Measurements from ENCODE around the gene COMP.
"Not testable (repeated sequence)": the region's sequence is repeated elsewhere in the genome, so short reads cannot be mapped to it uniquely, and the experiment has no call there.

COMP gene

GRCh38 chr19:18790566-18791314 is at the start of gene COMP:
Gene COMP, minus strand, starts transcription at chr19:18791305. Its CDS starts 36 bp downstream, at chr19:18791269.
- DNase-seq = no peak

GRCh38 chr19:18840288-18841267 is 49.5 kb upstream of the COMP start:
- no peak for DNase-seq

GRCh38 chr19:18839465-18840287 is 48.6 kb upstream of the COMP start:
- no peak for DNase-seq

GRCh38 chr19:18834644-18834984 is 43.5 kb upstream of the COMP start:
- no peak for DNase-seq

GRCh38 chr19:18833849-18834643 is 42.9 kb upstream of the COMP start:
- no peak for DNase-seq

GRCh38 chr19:18833141-18833476 is 42.0 kb upstream of the COMP start:
- DNase-seq = no peak

- peak; percentile 21 for DNase-seq
Observed at GRCh38 chr19:18832306-18833140, 41.4 kb upstream of the COMP start.

- DNase-seq = peak; percentile 99
Observed at GRCh38 chr19:18831524-18832305, 40.6 kb upstream of the COMP start, which contains the start of gene UPF1. Gene UPF1, plus strand, starts transcription at chr19:18831959. Its CDS starts 251 bp downstream, at chr19:18832210.

- DNase-seq = no peak
Observed at GRCh38 chr19:18830488-18830887, 39.4 kb upstream of the COMP start.

- no peak for DNase-seq
Observed at GRCh38 chr19:18828786-18829185, 37.7 kb upstream of the COMP start.

GRCh38 chr19:18817574-18817973 is 26.5 kb upstream of the COMP start:
- DNase-seq = no peak

GRCh38 chr19:18816645-18817044 is 25.5 kb upstream of the COMP start:
- not testable (repeated sequence) for DNase-seq

- DNase-seq = no peak
Observed at GRCh38 chr19:18815673-18816072, 24.6 kb upstream of the COMP start.

- DNase-seq = no peak
Observed at GRCh38 chr19:18814063-18814462, 23.0 kb upstream of the COMP start.

GRCh38 chr19:18811638-18812037 is 20.5 kb upstream of the COMP start:
- DNase-seq = not testable (repeated sequence)

- no peak for DNase-seq
Observed at GRCh38 chr19:18809149-18809868, 18.2 kb upstream of the COMP start.

GRCh38 chr19:18807861-18808331 is 16.8 kb upstream of the COMP start:
- DNase-seq = no peak

- no peak for DNase-seq
Observed at GRCh38 chr19:18804643-18805042, 13.5 kb upstream of the COMP start.

GRCh38 chr19:18804139-18804601 is 13.1 kb upstream of the COMP start:
- no peak for DNase-seq
